Liver (tissue), 9 donors: ENCODE measurements around the gene SDK2. TPM values are rescaled to one million over a fixed set of nuclear protein-coding genes. Genes with fewer than 3 reads are reported as not detected.
A peak's percentile ranks its signal among the peaks of the same experiment; 100 is the strongest.

ENCODE experiments used
- DNase-seq: peaks from one replicate; pipeline ENCODE4 v3.0.0-alpha.2; 2017; ENCODE audit warnings: low spot score
- H3K27ac ChIP-seq, 2 donors: one replicate each; pipeline ENCODE4 v1.7.0; 2013; ENCODE audit warnings: inconsistent platforms in 2 of 2, low read length in 2 of 2, control low read depth in 1 of 2, low read depth in 1 of 2, mild to moderate bottlenecking in 1 of 2
- H3K27me3 ChIP-seq, 4 donors: one replicate each; pipeline versions ENCODE4 v1.6.1 to v1.7.0; 2013; ENCODE audit warnings: low read length in 3 of 4, inconsistent platforms in 1 of 4, mild to moderate bottlenecking in 1 of 4, moderate library complexity in 1 of 4; ENCODE audit not compliant: control insufficient read depth in 4 of 4, insufficient read depth in 4 of 4
- H3K36me3 ChIP-seq, 4 donors: one replicate each; pipeline versions ENCODE4 v1.6.1 to v1.7.0; 2013; ENCODE audit warnings: low read length in 3 of 4, mild to moderate bottlenecking in 3 of 4, low read depth in 1 of 4, moderate library complexity in 1 of 4; ENCODE audit not compliant: control insufficient read depth in 4 of 4, insufficient read depth in 3 of 4
- H3K4me1 ChIP-seq, 4 donors: one replicate each; pipeline versions ENCODE4 v1.6.1 to v1.7.0; 2013; ENCODE audit warnings: low read length in 3 of 4, mild to moderate bottlenecking in 3 of 4, moderate library complexity in 1 of 4; ENCODE audit not compliant: control insufficient read depth in 4 of 4, insufficient read depth in 4 of 4
- H3K4me3 ChIP-seq, 3 donors: one replicate each; pipeline versions ENCODE4 v1.6.1 to v1.7.0; 2013; ENCODE audit warnings: low read length in 3 of 3, control low read depth in 1 of 3, low read depth in 1 of 3, mild to moderate bottlenecking in 1 of 3
- H3K9ac ChIP-seq, 2 donors: one replicate each; pipeline ENCODE4 v1.7.0; 2013; ENCODE audit warnings: low read length in 2 of 2, mild to moderate bottlenecking in 2 of 2, moderate library complexity in 2 of 2, control low read depth in 1 of 2, low read depth in 1 of 2
- H3K9me3 ChIP-seq, 4 donors: one replicate each; pipeline versions ENCODE4 v1.6.1 to v1.7.0; 2013; ENCODE audit warnings: low read length in 3 of 4; ENCODE audit not compliant: control insufficient read depth in 4 of 4
- EGR1 ChIP-seq, 2 donors: IDR thresholded peaks; 2 replicates each; pipeline ENCODE4 v1.6.1; 2016 to 2018; ENCODE audit warnings: antibody characterized with exemption in 2 of 2, low read depth in 2 of 2
- FOXA1 ChIP-seq: IDR thresholded peaks from 2 replicates; pipeline ENCODE4 v1.6.1; 2016; ENCODE audit warnings: antibody characterized with exemption
- FOXA2 ChIP-seq: IDR thresholded peaks from 2 replicates; pipeline ENCODE4 v1.6.1; 2016; ENCODE audit warnings: antibody characterized with exemption
- JUND ChIP-seq, 2 donors: IDR thresholded peaks; 2 replicates each; pipeline ENCODE4 v1.6.1; 2016; ENCODE audit warnings: antibody characterized with exemption in 2 of 2
- NR2F2 ChIP-seq: IDR thresholded peaks from 2 replicates; pipeline ENCODE4 v1.6.1; 2016; ENCODE audit warnings: antibody characterized with exemption
- RAD21 ChIP-seq, 2 donors: IDR thresholded peaks; 2 replicates each; pipeline ENCODE4 v1.6.1; 2016; ENCODE audit warnings: antibody characterized with exemption in 2 of 2, mild to moderate bottlenecking in 2 of 2
- TAF1 ChIP-seq: conservative IDR thresholded peaks from 2 replicates; pipeline ENCODE4 v1.6.1; 2016; ENCODE audit warnings: antibody characterized with exemption, mild to moderate bottlenecking
- YY1 ChIP-seq: IDR thresholded peaks from 2 replicates; pipeline ENCODE4 v1.6.1; 2016; ENCODE audit warnings: antibody characterized with exemption, mild to moderate bottlenecking
- WGBS: extraction: QIAGEN DNeasy Blood & Tissue Kit; methylation state at CpG from one replicate; pipeline ENCODE4 v1.1.7; 2013; 5-methylcytosine and 5-hydroxymethylcytosine counted together
- polyA plus RNA-seq, 2 donors: library from polyadenylated mRNA; stranded (reverse) in 1 of 2; unstranded in 1 of 2; fragments of 200-250 nt in 1 of 2; fragments of >200 nt in 1 of 2; fragmentation: Nextera tagmentation in 1 of 2; extraction: Ambion mirVana in 1 of 2; gene quantifications; one replicate each; pipeline versions ENCODE4 v1.2.1 to v1.2.3, GENCODE V29; 2013 to 2015
- total RNA-seq, 2 donors: library from RNA; depleted of rRNA; stranded (reverse); fragments of >200 nt; gene quantifications; one replicate each; pipeline ENCODE4 v1.2.3, GENCODE V29; 2014
- TF ChIP-seq, protein P1 (sequence below): IDR thresholded peaks from 2 replicates; pipeline ENCODE4 v1.6.1; 2016; ENCODE audit warnings: antibody characterized with exemption, mild to moderate bottlenecking
- TF ChIP-seq, protein P2 (sequence below): IDR thresholded peaks from 2 replicates; pipeline ENCODE4 v1.6.1; 2016; ENCODE audit warnings: antibody characterized with exemption
- TF ChIP-seq, protein P3 (sequence below): IDR thresholded peaks from 2 replicates; pipeline ENCODE4 v1.6.1; 2016; ENCODE audit warnings: antibody characterized with exemption
- TF ChIP-seq, protein P4 (sequence below): fragments of 150-350 bp; IDR thresholded peaks from 2 replicates; pipeline ENCODE4 v1.5.1; 2017; ENCODE audit warnings: improper control_type of control experiment, low read depth, low read length; ENCODE audit not compliant: missing input control
- TF ChIP-seq, protein P5 (sequence below): IDR thresholded peaks from 2 replicates; pipeline ENCODE4 v1.6.1; 2016; ENCODE audit warnings: antibody characterized with exemption
- donor health status: healthy.
- donor health status: healthy.
- donor health status: healthy.
- donor health status: healthy.
- donor health status: healthy.

Gene SDK2
- total and polyA plus RNA-seq, 4 donors, result 0.05 to 0.42 (median 0.10) TPM

DNA sequence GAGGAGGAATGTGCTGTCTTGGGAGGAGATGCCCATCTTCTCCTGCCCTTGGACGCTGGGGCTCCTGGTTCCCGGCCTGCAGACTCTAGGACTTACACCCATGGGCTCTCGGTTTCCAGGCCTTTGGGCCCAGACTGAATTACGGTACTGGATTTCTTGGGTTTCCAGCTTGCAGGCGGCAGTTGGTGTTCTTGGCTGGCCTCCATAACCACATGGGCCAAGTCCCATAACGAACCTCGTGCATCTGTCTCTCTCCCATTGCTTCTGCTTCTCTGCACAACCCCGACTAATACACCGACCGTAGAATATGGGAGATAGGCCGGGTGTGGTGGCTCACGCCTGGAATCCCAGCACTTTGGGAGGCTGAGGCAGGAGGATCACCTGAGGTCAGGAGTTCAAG lies 162.6 kb downstream of the SDK2 start (continued):
- TF ChIP-seq, protein P1, sequence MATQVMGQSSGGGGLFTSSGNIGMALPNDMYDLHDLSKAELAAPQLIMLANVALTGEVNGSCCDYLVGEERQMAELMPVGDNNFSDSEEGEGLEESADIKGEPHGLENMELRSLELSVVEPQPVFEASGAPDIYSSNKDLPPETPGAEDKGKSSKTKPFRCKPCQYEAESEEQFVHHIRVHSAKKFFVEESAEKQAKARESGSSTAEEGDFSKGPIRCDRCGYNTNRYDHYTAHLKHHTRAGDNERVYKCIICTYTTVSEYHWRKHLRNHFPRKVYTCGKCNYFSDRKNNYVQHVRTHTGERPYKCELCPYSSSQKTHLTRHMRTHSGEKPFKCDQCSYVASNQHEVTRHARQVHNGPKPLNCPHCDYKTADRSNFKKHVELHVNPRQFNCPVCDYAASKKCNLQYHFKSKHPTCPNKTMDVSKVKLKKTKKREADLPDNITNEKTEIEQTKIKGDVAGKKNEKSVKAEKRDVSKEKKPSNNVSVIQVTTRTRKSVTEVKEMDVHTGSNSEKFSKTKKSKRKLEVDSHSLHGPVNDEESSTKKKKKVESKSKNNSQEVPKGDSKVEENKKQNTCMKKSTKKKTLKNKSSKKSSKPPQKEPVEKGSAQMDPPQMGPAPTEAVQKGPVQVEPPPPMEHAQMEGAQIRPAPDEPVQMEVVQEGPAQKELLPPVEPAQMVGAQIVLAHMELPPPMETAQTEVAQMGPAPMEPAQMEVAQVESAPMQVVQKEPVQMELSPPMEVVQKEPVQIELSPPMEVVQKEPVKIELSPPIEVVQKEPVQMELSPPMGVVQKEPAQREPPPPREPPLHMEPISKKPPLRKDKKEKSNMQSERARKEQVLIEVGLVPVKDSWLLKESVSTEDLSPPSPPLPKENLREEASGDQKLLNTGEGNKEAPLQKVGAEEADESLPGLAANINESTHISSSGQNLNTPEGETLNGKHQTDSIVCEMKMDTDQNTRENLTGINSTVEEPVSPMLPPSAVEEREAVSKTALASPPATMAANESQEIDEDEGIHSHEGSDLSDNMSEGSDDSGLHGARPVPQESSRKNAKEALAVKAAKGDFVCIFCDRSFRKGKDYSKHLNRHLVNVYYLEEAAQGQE, result no peak
- TF ChIP-seq TAF1 (no peak), NR2F2 (no peak), FOXA1 (no peak), YY1 (no peak), RAD21 (IDR thresholded peaks at IDR 0.05) (no peak), JUND (IDR thresholded peaks at IDR 0.05) (no peak)
- TF ChIP-seq, protein P2, sequence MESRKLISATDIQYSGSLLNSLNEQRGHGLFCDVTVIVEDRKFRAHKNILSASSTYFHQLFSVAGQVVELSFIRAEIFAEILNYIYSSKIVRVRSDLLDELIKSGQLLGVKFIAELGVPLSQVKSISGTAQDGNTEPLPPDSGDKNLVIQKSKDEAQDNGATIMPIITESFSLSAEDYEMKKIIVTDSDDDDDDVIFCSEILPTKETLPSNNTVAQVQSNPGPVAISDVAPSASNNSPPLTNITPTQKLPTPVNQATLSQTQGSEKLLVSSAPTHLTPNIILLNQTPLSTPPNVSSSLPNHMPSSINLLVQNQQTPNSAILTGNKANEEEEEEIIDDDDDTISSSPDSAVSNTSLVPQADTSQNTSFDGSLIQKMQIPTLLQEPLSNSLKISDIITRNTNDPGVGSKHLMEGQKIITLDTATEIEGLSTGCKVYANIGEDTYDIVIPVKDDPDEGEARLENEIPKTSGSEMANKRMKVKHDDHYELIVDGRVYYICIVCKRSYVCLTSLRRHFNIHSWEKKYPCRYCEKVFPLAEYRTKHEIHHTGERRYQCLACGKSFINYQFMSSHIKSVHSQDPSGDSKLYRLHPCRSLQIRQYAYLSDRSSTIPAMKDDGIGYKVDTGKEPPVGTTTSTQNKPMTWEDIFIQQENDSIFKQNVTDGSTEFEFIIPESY, result no peak

DNA sequence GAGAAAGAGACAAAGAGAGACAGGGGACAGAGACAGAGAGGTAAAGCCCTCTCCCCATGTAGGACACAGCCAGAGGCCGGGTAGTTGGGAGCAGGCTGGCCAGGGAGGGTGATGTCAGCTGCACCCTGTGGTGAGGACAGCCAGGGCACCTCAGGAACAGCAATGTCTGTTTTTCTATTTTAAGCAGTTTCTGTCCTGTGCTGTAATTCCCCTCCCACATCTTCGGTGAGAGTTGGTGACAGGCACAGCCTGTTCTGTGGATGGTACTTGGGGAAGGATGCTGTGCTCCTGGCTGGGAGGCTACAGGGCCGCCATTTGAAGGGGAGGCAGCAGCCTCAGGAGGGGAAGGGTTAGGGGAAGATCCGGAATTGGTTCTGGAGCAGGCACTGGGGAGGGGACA lies 163.5 kb downstream of the SDK2 start:
- Histone ChIP-seq H3K9ac (no peak overlapping the region), H3K36me3 (no peaks in the 10 kb centered on the region), H3K4me3 (no peak overlapping the region), H3K27ac (no peak overlapping the region), H3K27me3 (no peaks in the 10 kb centered on the region), H3K4me1 (no peaks in the 10 kb centered on the region), H3K9me3 (peaks cover 0 to 6% (median 0%) of the 10 kb centered on the region in 4 donors)
- DNase-seq, result no peak
- WGBS, result 64% methylated on average over 4 of the region's 4 CpGs
- no peak for TF ChIP-seq FOXA2
- TF ChIP-seq, protein P3, sequence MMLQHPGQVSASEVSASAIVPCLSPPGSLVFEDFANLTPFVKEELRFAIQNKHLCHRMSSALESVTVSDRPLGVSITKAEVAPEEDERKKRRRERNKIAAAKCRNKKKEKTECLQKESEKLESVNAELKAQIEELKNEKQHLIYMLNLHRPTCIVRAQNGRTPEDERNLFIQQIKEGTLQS, result no peak
- TF ChIP-seq JUND (IDR thresholded peaks at IDR 0.05), result no peak

DNA sequence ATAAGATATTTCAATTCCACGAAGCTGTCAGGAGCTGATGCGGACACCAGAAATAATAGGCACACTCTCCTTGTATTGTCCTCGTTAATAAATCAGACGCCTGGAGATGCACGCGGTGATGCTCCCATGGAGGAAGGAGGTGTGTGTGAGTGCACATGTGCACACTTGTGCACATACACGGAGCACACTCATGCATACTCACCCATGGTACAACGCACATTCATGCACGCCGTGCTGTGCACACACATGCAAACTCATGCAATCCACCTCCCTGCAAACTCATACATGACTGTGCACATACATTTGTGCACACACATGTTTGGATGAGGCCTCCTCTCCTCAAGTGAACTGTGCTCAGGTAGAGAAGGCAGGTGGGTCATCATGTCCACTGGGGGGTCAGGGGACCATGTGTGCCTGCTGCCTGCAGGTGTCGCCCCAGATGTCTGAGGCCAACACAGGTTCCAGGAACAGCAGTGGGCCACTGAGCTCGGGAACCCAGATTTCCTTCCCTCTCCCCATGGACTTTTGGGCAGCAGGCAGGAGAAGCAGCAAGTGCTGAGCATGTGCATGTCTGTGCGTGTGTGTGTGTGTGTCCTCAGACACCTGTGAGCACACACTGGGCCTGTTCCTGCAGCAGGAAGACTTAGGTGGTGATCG lies 165.3 kb downstream of the SDK2 start:
- no peak overlapping the region for H3K4me3 ChIP-seq
- no peak for DNase-seq
- H3K9me3 ChIP-seq, result no peaks in the 10 kb centered on the region
- H3K9ac ChIP-seq, result no peak overlapping the region
- no peak for TF ChIP-seq YY1
- TF ChIP-seq, protein P4, sequence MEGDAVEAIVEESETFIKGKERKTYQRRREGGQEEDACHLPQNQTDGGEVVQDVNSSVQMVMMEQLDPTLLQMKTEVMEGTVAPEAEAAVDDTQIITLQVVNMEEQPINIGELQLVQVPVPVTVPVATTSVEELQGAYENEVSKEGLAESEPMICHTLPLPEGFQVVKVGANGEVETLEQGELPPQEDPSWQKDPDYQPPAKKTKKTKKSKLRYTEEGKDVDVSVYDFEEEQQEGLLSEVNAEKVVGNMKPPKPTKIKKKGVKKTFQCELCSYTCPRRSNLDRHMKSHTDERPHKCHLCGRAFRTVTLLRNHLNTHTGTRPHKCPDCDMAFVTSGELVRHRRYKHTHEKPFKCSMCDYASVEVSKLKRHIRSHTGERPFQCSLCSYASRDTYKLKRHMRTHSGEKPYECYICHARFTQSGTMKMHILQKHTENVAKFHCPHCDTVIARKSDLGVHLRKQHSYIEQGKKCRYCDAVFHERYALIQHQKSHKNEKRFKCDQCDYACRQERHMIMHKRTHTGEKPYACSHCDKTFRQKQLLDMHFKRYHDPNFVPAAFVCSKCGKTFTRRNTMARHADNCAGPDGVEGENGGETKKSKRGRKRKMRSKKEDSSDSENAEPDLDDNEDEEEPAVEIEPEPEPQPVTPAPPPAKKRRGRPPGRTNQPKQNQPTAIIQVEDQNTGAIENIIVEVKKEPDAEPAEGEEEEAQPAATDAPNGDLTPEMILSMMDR, result peak; percentile 9
- TF ChIP-seq EGR1 (IDR thresholded peaks at IDR 0.05; ENCODE audit: low read depth in 2 of 2), result no peak
- TF ChIP-seq RAD21 (IDR thresholded peaks at IDR 0.05), result peak in 1 of 2 donors; percentile 16
- TF ChIP-seq, protein P1, result no peak
- TF ChIP-seq, protein P5, sequence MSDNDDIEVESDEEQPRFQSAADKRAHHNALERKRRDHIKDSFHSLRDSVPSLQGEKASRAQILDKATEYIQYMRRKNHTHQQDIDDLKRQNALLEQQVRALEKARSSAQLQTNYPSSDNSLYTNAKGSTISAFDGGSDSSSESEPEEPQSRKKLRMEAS, result no peak
- TF ChIP-seq NR2F2, result no peak
- peaks cover 0 to 2% (median 0%) of the 10 kb centered on the region in 4 donors for H3K4me1 ChIP-seq
- 81% methylated on average over 14 of the region's 14 CpGs for WGBS
- no peaks in the 10 kb centered on the region for H3K27me3 ChIP-seq
- H3K36me3 ChIP-seq, result no peaks in the 10 kb centered on the region
- no peak overlapping the region for H3K27ac ChIP-seq
